Transverse colon (tissue), 4 donors: ENCODE measurements around the gene SLC24A3. TPM values are rescaled to one million over a fixed set of nuclear protein-coding genes. Genes with fewer than 3 reads are reported as not detected.

ENCODE experiments used
- DNase-seq: peaks from one replicate; pipeline ENCODE4 v3.0.0-alpha.2; 2019
- H3K27ac ChIP-seq, 4 donors: fragments of 200-600 bp; sonication (generic); 2 replicates each; pipeline ENCODE4 v1.5.1; 2016 to 2018; ENCODE audit warnings: inconsistent platforms in 4 of 4
- H3K27me3 ChIP-seq: fragments of 200-600 bp; sonication (generic); 2 replicates; pipeline ENCODE4 v1.5.1; 2017; ENCODE audit warnings: inconsistent platforms
- H3K36me3 ChIP-seq, 4 donors: fragments of 200-600 bp; sonication (generic); 2 replicates each; pipeline ENCODE4 v1.5.1; 2017 to 2019; ENCODE audit warnings: inconsistent platforms in 4 of 4
- H3K4me1 ChIP-seq, 4 donors: fragments of 200-600 bp; sonication (generic); 2 replicates each; pipeline ENCODE4 v1.5.1; 2017 to 2020; ENCODE audit warnings: inconsistent platforms in 4 of 4
- H3K4me3 ChIP-seq, 4 donors: fragments of 200-600 bp; sonication (generic); 1 replicate in 1 of 4; 2 replicates in 3 of 4; pipeline versions ENCODE4 v1.5.1 to v1.6.1; 2017 to 2019; ENCODE audit warnings: inconsistent platforms in 4 of 4
- H3K9me3 ChIP-seq, 2 donors: fragments of 200-600 bp; sonication (generic); 2 replicates each; pipeline ENCODE4 v1.5.1; 2017 to 2019; ENCODE audit warnings: inconsistent platforms in 2 of 2
- EP300 ChIP-seq: sonication (generic); formaldehyde crosslinking; IDR thresholded peaks from one replicate; pipeline ENCODE4 v1.6.1; 2017; ENCODE audit warnings: antibody characterized with exemption, low read depth
- POLR2A ChIP-seq: fragments of 450-650 bp; IDR thresholded peaks from one replicate; pipeline ENCODE4 v1.6.1; 2016; ENCODE audit warnings: antibody characterized with exemption, mild to moderate bottlenecking, moderate library complexity
- POLR2AphosphoS5 ChIP-seq, 3 donors: sonication (generic); formaldehyde crosslinking; IDR thresholded peaks; one replicate each; pipeline ENCODE4 v1.6.1; 2016; ENCODE audit warnings: antibody characterized with exemption in 3 of 3
- WGBS, 2 donors: methylation state at CpG; one replicate each; pipeline ENCODE4 v1.1.5; 2018; ENCODE audit warnings: low coverage in 1 of 2; 5-methylcytosine and 5-hydroxymethylcytosine counted together
- in situ Hi-C, 4 donors: fragments of 200-750 bp; cut with MboI; loops; one replicate each; pipeline versions ENCODE4 v1.15.0 to v1.15.1; 2017; ENCODE audit warnings: low sequenced_read_pairs in 3 of 4, low pct_ligation_motif_present in 1 of 4, low pct_unique_long_range_greater_than_20kb in 1 of 4
- intact Hi-C: fragments of 100-400 bp; cut with DNase I; formaldehyde crosslinking; loops from one replicate; pipeline ENCODE4 v1.15.1; 2023; ENCODE audit warnings: low total_unique reads
- total RNA-seq, 4 donors: library from RNA; depleted of rRNA; stranded (reverse); fragments of >200 nt; gene quantifications; one replicate each; pipeline ENCODE4 v1.1.0, GENCODE V29; 2016
- TF ChIP-seq, protein P1 (sequence below), 5 experiments: fragments of 200-600 bp in 3 of 5; fragments of 450-650 bp in 2 of 5; sonication (generic) in 3 of 5; IDR thresholded peaks; 1 replicate in 2 of 5; 2 replicates in 3 of 5; pipeline ENCODE4 v1.5.1; 2016 to 2017; ENCODE audit warnings: antibody characterized with exemption in 5 of 5, inconsistent platforms in 3 of 5, mild to moderate bottlenecking in 2 of 5, moderate library complexity in 1 of 5

SLC24A3 gene
- total RNA-seq, 4 donors from 2014 or later = 4.4 to 6.7 (median 4.6) TPM

DNA sequence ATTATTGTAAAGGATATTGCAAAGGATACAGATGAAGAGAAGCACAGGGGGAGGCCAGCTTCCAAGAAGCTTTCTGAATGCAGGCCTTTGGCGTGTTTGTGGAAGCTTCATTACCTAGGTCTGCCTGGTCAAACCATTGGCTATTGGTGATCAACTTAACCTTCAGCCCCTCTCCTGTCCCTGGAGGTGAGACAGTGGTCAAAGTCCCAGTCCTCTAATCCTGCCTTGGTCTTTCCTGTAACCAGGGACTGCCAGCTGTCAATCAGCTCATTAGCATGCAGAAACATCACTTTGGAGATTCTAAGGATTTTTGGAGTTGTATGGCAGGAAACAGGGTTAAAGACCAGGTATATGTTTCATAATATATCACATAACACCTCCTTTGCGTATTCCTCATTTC, 558.6 kb downstream of the SLC24A3 start:
- in situ Hi-C loops (no loop called here), intact Hi-C loops (no loop called here)

More for the DNA sequence above, 558.6 kb downstream of the SLC24A3 start:
- Histone ChIP-seq H3K27ac (no peak overlapping the region), H3K9me3 (no peaks in the 10 kb centered on the region), H3K27me3 (no peaks in the 10 kb centered on the region), H3K36me3 (no peaks in the 10 kb centered on the region), H3K4me1 (peaks cover 0 to 23% (median 18%) of the 10 kb centered on the region in 4 donors), H3K4me3 (no peak overlapping the region)
- TF ChIP-seq POLR2A = no peak
- no peak for TF ChIP-seq POLR2AphosphoS5 (IDR thresholded peaks at IDR 0.05)
- TF ChIP-seq, protein P1, sequence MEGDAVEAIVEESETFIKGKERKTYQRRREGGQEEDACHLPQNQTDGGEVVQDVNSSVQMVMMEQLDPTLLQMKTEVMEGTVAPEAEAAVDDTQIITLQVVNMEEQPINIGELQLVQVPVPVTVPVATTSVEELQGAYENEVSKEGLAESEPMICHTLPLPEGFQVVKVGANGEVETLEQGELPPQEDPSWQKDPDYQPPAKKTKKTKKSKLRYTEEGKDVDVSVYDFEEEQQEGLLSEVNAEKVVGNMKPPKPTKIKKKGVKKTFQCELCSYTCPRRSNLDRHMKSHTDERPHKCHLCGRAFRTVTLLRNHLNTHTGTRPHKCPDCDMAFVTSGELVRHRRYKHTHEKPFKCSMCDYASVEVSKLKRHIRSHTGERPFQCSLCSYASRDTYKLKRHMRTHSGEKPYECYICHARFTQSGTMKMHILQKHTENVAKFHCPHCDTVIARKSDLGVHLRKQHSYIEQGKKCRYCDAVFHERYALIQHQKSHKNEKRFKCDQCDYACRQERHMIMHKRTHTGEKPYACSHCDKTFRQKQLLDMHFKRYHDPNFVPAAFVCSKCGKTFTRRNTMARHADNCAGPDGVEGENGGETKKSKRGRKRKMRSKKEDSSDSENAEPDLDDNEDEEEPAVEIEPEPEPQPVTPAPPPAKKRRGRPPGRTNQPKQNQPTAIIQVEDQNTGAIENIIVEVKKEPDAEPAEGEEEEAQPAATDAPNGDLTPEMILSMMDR (IDR thresholded peaks at IDR 0.05) = no peak
- no peak for TF ChIP-seq EP300
- WGBS, 2 donors = 89% methylated on average over 2 of the region's 2 CpGs; no CpG with 5 or more reads in 1 of the 2 donors
- DNase-seq = no peak
